Ramos (cell line): ENCODE measurements around the gene HLA-A.
"Not testable (repeated sequence)": the region's sequence is repeated elsewhere in the genome, so short reads cannot be mapped to it uniquely, and the experiment has no call there.

Experiments used
- in situ Hi-C: fragments of 300-500 bp; cut with MboI; formaldehyde crosslinking; loops from one replicate; pipeline ENCODE4 v1.14.3; 2022; ENCODE audit warnings: low sequenced_read_pairs; ENCODE audit not compliant: unreplicated experiment

HLA-A gene

GRCh38 chr6:29930047-29930446, 12.3 kb upstream of the HLA-A start:
- in situ Hi-C loops: not testable (repeated sequence)

DNA sequence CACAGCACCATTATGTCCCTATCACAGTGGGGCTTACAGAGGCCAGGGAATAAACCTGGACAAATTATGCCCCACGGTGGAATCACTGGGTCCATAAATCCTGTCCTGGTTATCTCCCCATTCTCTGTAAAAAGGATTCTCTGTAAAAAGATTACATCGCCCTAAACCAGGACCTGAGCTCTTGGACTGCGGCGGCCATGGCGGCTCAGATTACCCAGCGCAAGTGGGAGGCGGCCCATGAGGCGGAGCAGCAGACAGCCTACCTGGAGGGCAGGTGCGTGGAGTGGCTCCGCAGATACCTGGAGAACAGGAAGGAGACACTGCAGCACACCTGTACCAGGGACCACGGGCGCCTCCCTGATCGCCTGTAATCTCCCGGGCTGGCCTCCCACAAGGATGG, 8.4 kb upstream of the HLA-A start:
- in situ Hi-C loops: no loop called here

- in situ Hi-C loops: no loop called here
Measured at GRCh38 chr6:29935273-29935955, 6.9 kb upstream of the HLA-A start.

DNA sequence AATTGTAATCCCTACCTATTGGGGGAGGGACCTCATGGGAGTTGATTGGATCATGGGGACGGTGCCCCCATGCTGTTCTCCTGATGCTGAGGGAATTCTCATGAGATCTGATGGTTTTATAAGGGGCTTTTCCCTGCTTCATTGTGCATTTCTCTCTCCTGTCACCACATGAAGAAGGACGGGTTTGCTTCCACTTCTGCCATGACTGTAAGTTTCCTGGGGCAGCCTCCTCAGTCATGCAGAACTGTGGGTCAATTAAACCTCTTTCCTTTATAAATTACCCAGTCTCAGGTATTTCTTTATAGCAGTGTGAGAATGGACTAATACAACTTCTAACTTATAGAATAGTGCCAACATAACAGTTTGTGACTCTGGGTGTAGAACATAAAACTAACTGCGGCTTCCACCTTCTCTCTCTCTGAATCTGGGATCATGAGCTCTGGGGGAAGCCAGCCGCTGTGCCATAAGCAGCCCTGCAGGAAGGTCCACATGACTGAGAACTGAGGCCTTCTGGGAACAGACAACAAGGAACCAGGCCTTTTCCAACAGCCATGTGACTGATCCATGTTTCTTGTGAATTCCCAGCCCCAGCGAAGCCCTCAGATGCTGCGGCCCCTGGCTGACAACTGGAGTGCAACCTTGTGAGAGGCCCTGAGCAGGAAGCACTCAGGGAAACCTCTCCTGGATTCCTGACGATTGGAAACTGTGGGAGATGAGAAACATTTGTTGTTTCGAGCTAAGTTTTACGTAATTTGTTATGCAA, 3.4 kb upstream of the HLA-A start:
- in situ Hi-C loops: no loop called here

GRCh38 chr6:29941016-29941415, 1.3 kb upstream of the HLA-A start:
- in situ Hi-C loops: no loop called here

GRCh38 chr6:29941471-29941870, 861 bp upstream of the HLA-A start:
- in situ Hi-C loops: no loop called here

GRCh38 chr6:29941916-29942274, 437 bp upstream of the HLA-A start:
- in situ Hi-C loops: no loop called here

DNA sequence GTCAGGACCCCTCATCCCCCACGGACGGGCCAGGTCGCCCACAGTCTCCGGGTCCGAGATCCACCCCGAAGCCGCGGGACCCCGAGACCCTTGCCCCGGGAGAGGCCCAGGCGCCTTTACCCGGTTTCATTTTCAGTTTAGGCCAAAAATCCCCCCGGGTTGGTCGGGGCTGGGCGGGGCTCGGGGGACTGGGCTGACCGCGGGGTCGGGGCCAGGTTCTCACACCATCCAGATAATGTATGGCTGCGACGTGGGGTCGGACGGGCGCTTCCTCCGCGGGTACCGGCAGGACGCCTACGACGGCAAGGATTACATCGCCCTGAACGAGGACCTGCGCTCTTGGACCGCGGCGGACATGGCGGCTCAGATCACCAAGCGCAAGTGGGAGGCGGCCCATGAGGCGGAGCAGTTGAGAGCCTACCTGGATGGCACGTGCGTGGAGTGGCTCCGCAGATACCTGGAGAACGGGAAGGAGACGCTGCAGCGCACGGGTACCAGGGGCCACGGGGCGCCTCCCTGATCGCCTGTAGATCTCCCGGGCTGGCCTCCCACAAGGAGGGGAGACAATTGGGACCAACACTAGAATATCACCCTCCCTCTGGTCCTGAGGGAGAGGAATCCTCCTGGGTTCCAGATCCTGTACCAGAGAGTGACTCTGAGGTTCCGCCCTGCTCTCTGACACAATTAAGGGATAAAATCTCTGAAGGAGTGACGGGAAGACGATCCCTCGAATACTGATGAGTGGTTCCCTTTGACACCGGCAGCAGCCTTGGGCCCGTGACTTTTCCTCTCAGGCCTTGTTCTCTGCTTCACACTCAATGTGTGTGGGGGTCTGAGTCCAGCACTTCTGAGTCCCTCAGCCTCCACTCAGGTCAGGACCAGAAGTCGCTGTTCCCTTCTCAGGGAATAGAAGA, 978 bp downstream of the HLA-A start:
- in situ Hi-C loops: no loop called here

- in situ Hi-C loops: no loop called here
Measured at GRCh38 chr6:29945281-29945820, 3.0 kb downstream of the HLA-A start.

DNA sequence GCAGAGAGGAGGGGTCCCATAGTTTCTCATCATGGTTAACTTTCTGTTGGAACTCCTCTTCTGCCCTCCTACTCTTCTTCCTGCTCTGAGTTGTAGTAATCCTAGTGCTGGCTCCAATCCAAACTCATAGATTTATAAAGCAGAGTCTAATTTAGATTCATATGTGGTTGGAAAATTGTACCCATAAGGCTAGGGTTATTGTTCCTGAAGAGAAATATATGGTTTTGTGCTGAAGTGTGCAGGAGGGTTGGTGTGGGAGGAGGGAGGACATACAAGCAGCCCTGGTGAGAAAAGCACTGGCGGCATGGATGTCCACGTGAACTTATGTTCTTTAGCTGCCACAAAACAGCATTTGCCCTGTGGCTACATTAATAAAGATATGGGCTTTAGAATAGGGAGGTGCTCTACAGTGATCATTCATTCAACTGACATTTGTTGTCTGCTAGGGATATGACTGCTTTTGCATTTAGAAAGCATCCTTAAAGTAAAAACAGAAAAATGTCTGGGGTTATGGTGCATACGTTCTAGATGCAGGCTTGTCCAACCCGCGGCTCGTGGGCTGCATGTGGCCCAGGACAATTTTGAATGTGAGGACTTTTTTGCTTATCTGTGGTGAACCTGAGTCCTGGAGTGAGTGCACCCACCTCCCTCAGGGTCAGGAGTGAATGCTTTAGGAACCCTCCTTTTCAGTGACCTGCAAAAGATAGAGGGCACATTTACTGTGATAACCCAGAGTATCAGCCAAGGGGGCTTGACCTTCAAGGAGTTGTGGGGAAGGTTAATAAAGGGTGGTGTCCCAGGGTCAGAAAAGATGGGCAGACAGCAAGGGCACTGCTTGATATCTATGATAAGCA, 4.1 kb downstream of the HLA-A start:
- in situ Hi-C loops: no loop called here

DNA sequence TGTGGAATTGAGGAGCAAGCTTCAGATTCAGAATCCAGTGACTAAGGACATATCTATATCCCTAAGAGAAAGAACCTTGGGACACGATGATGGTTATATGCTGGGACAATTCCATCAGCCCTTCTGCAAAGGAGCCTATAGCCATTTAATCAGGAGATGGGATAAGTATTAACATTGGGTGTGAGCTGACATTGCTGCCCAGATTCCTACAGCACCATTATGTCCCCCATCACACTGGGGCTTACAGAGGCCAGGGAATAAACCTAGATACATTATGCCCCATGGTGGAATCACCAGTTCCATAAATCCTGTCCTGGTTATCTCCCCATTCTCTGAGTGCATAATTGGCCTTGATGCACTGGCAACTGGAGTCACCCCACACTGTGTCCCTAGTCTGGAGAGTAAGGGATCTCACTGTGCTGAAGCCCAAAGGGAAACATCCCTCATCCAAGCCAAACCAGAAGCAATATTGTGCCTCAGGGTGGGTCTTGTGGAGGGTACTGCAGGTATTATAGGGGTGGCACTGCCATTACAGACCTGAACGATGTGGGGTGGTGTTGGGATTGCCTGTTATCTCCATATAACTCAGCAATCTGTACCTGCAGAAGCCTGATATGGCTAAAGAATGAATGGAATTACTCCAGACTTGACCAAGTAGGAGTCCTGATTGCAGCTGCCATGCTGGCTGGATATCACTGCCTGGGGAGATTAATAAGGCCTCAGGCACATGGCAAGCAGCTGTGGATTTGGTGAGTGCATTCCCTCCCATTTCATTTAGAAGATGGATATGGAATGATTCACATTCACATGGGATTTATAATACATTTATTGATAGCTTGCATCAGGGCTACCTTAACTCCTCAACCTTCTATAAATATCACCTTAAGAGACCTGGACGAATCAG, 5.0 kb downstream of the HLA-A start:
- in situ Hi-C loops: no loop called here

GRCh38 chr6:29948277-29948676, 5.9 kb downstream of the HLA-A start:
- in situ Hi-C loops: no loop called here

GRCh38 chr6:29949934-29950333, 7.6 kb downstream of the HLA-A start:
- in situ Hi-C loops: no loop called here

DNA sequence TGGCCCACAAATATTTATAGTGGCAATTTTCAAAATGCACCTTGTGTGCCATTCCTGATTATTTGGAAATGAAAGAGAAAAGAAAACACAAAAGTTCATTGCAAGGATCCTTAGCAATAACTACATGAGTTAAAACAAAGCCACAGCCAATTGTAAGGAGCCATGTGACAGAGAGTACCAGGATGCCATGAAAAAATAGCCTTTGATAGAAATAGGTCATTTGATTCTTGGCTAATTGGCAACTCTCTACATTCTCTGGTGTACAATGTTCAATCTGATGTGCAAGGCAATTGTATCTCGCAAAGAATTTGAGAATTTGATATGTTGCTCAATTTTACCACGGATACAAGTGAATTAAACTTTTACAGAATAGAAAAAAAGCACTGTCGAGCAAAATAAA, 9.6 kb downstream of the HLA-A start:
- in situ Hi-C loops: no loop called here

- in situ Hi-C loops: no loop called here
Measured at GRCh38 chr6:29953001-29953441, 10.7 kb downstream of the HLA-A start.

- in situ Hi-C loops: no loop called here
Measured at GRCh38 chr6:29953686-29954085, 11.4 kb downstream of the HLA-A start.

DNA sequence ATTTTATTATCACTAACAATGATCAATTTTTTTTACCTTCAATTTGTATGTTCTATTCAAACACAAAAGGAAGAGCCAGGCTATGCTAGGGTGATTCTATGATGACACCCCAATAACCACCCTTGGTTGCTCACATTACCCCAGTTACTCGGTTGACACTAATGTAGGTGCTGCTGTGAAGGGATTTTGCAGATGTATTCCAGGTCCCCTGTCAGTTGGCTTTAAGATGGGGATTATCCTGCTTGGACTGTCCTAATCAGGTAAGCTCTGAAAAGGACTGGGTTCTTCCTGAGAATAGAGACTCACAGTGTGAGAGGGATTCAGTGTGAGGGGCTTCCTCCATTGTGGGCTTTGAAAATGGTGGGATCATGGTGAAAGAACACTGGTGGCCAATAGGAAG, 11.9 kb downstream of the HLA-A start:
- in situ Hi-C loops: no loop called here

- in situ Hi-C loops: no loop called here
Measured at GRCh38 chr6:29955783-29956182, 13.5 kb downstream of the HLA-A start.

DNA sequence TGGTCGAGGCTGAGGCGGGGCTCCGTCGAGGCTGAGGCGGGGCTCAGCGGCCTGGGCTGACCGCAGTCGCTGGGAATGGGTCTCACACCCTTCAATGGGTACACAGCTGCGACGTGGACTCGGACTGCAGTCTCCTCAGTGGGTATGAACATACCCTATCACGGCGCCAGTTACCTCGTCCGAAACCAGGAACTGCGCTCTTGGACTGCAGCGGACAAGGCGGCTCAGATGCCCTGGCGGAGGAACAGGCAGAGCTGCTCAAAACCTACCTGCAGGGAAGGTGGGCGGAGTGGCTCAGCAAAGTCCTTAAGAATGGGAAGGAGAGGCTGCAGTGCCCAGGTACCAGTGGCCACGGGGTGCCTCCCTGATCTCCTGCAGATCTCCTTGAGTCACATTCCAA, 14.2 kb downstream of the HLA-A start:
- in situ Hi-C loops: no loop called here
